Smooth muscle cell (in vitro differentiated cells): Measurements from ENCODE around the gene ABHD17C. TPM values are rescaled to one million over a fixed set of nuclear protein-coding genes. Genes with fewer than 3 reads are reported as not detected.

ENCODE experiments used
- DNase-seq: peaks from one replicate; lab custom pipeline; 2025; ENCODE audit not compliant: unreplicated experiment; lab: John Stamatoyannopoulos, UW
- H2AFZ ChIP-seq: fragments of 200-600 bp; sonication (generic); 2 replicates; pipeline ENCODE4 v1.6.0; 2016; ENCODE audit warnings: antibody characterized with exemption, low read depth, mild to moderate bottlenecking
- H3F3A ChIP-seq: fragments of 200-600 bp; sonication (generic); 2 replicates; pipeline ENCODE4 v1.6.0; 2017; ENCODE audit warnings: antibody characterized with exemption, low read depth
- H3K27ac ChIP-seq: fragments of 200-600 bp; sonication (generic); 2 replicates; pipeline ENCODE4 v1.5.1; 2016; ENCODE audit warnings: low read depth, mild to moderate bottlenecking
- H3K27me3 ChIP-seq: fragments of 200-600 bp; sonication (generic); 2 replicates; pipeline ENCODE4 v1.6.1; 2016; ENCODE audit warnings: low read depth, mild to moderate bottlenecking
- H3K36me3 ChIP-seq: fragments of 200-600 bp; sonication (generic); 2 replicates; pipeline ENCODE4 v1.5.1; 2016; ENCODE audit warnings: low read depth
- H3K4me1 ChIP-seq: fragments of 200-600 bp; sonication (generic); 2 replicates; pipeline ENCODE4 v1.5.1; 2016; ENCODE audit warnings: low read depth
- H3K4me2 ChIP-seq: fragments of 200-600 bp; sonication (generic); 2 replicates; pipeline ENCODE4 v1.6.0; 2016; ENCODE audit warnings: mild to moderate bottlenecking
- H3K4me3 ChIP-seq: fragments of 200-600 bp; sonication (generic); 2 replicates; pipeline ENCODE4 v1.5.1; 2016; ENCODE audit warnings: mild to moderate bottlenecking
- H3K79me2 ChIP-seq: fragments of 200-600 bp; sonication (generic); 2 replicates; pipeline ENCODE4 v1.6.0; 2016; ENCODE audit warnings: low read depth, mild to moderate bottlenecking
- H3K9ac ChIP-seq: fragments of 200-600 bp; sonication (generic); 2 replicates; pipeline ENCODE4 v1.6.0; 2016; ENCODE audit warnings: low read depth
- H3K9me3 ChIP-seq: fragments of 200-600 bp; sonication (generic); replicated peaks from 2 replicates; pipeline ENCODE4 v1.5.1; 2016; ENCODE audit warnings: low read depth
- H4K20me1 ChIP-seq: fragments of 200-600 bp; sonication (generic); 2 replicates; pipeline ENCODE4 v1.6.0; 2016; ENCODE audit warnings: low read depth
- CTCF ChIP-seq: fragments of 200-600 bp; sonication (generic); IDR thresholded peaks from 2 replicates; pipeline ENCODE4 v1.5.1; 2017; ENCODE audit warnings: borderline replicate concordance, mild to moderate bottlenecking, antibody characterized with exemption; ENCODE audit not compliant: insufficient read depth, poor library complexity, severe bottlenecking
- WGBS: methylation state at CpG from one replicate; pipeline ENCODE4 v1.1.7; 2016; ENCODE audit warnings: low lambda C conversion rate; 5-methylcytosine and 5-hydroxymethylcytosine counted together
- polyA plus RNA-seq: library from polyadenylated mRNA; unstranded; fragments of >200 nt; fragmentation: Nextera tagmentation; extraction: Ambion mirVana; gene quantifications from 2 replicates; pipeline ENCODE4 v1.2.1, GENCODE V29; 2016
- total RNA-seq: library from RNA; depleted of rRNA; stranded (reverse); fragments of >200 nt; gene quantifications from 2 replicates; pipeline ENCODE4 v1.2.3, GENCODE V29; 2014

The ABHD17C gene
- total and polyA plus RNA-seq, 2 experiments from 2014 or later = 3.1 to 4.1 TPM

GRCh38 chr15:80779658-80780415, 84.7 kb downstream of the ABHD17C start:
- Histone ChIP-seq H3K79me2 (no peaks in the 10 kb centered on the region), H3K4me3 (peak overlapping the region; percentile 60), H3K4me1 (peaks cover 12% of the 10 kb centered on the region), H3K9ac (no peak overlapping the region), H3K4me2 (peak overlapping the region; percentile 97), H3K27me3 (peaks cover 50% of the 10 kb centered on the region), H3K9me3 (no peaks in the 10 kb centered on the region), H3K36me3 (no peaks in the 10 kb centered on the region), H4K20me1 (peaks cover 9% of the 10 kb centered on the region), H2AFZ (no peak overlapping the region), H3F3A (no peaks in the 10 kb centered on the region), H3K27ac (no peak overlapping the region)
- WGBS = 5% methylated on average over 45 of the region's 45 CpGs
- TF ChIP-seq CTCF = no peak
- DNase-seq = peak; percentile 22

GRCh38 chr15:80780416-80781221, 85.5 kb downstream of the ABHD17C start:
- Histone ChIP-seq H3K27ac (no peak overlapping the region), H4K20me1 (peaks cover 9% of the 10 kb centered on the region), H3K9ac (no peak overlapping the region), H3F3A (no peaks in the 10 kb centered on the region), H2AFZ (no peak overlapping the region), H3K4me2 (peak overlapping the region; percentile 97), H3K4me1 (peaks cover 12% of the 10 kb centered on the region), H3K27me3 (peaks cover 50% of the 10 kb centered on the region), H3K79me2 (no peaks in the 10 kb centered on the region), H3K36me3 (no peaks in the 10 kb centered on the region), H3K9me3 (no peaks in the 10 kb centered on the region), H3K4me3 (peak overlapping the region; percentile 60)
- WGBS = 9% methylated on average over 40 of the region's 40 CpGs
- peak; percentile 37 for DNase-seq
- no peak for TF ChIP-seq CTCF

GRCh38 chr15:80783260-80783659, 88.2 kb downstream of the ABHD17C start:
- DNase-seq = no peak
- H3K4me3 ChIP-seq = no peak overlapping the region
- no peak for TF ChIP-seq CTCF
- H3K27me3 ChIP-seq = peaks cover 49% of the 10 kb centered on the region
- H3F3A ChIP-seq = no peaks in the 10 kb centered on the region
- H3K4me1 ChIP-seq = peaks cover 12% of the 10 kb centered on the region
- no peak overlapping the region for H3K4me2 ChIP-seq
- no peaks in the 10 kb centered on the region for H3K36me3 ChIP-seq
- no peaks in the 10 kb centered on the region for H3K9me3 ChIP-seq
- no peak overlapping the region for H3K9ac ChIP-seq
- no peaks in the 10 kb centered on the region for H3K79me2 ChIP-seq
- H3K27ac ChIP-seq = no peak overlapping the region
- H2AFZ ChIP-seq = no peak overlapping the region
- H4K20me1 ChIP-seq = peaks cover 9% of the 10 kb centered on the region
